Ramos (cell line): Measurements from ENCODE around the gene RECK.
"Not testable (repeated sequence)": the region's sequence is repeated elsewhere in the genome, so short reads cannot be mapped to it uniquely, and the experiment has no call there.

Experiments
- in situ Hi-C: fragments of 300-500 bp; cut with MboI; formaldehyde crosslinking; loops from one replicate; pipeline ENCODE4 v1.14.3; 2022; ENCODE audit warnings: low sequenced_read_pairs; ENCODE audit not compliant: unreplicated experiment

Gene RECK

DNA sequence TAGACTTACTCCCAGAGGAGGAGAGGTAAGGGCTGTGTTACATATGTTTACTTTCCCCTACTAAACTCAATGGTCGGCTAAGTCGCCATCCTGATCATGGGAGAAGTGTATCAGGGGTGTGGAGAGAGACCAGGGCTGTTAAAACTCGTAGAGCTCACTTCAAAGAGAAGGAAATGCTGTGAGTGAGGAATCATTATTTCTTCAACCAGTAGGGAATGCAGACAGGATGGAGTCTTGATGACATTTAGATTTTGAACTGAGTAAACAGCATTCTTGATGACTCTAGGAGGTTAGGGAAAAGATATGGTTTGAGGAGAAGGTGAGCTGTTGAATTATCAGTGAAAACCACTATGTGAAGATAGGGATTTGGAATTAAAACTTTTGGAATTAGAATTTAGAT is 17.3 kb downstream of the RECK start:
- in situ Hi-C loops: no loop called here

DNA sequence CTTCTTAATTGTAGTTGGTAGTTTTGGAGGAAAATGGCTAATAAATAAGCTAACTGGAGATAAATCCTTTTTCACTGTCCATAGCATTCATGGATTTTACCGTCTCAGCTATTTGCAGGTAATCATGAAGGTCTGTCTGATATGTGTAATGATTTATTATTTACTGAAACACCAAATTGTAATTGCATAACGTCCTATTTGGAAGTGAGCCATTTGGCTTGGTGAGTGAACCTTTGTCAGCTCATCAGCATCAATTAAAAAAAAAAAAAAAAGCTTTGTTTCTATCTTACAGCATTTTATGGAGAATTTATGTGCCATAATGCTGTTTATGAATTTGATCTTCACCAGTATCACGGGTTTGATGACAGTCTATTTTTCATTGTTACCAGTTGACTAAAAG is 20.2 kb downstream of the RECK start:
- in situ Hi-C loops: no loop called here

DNA sequence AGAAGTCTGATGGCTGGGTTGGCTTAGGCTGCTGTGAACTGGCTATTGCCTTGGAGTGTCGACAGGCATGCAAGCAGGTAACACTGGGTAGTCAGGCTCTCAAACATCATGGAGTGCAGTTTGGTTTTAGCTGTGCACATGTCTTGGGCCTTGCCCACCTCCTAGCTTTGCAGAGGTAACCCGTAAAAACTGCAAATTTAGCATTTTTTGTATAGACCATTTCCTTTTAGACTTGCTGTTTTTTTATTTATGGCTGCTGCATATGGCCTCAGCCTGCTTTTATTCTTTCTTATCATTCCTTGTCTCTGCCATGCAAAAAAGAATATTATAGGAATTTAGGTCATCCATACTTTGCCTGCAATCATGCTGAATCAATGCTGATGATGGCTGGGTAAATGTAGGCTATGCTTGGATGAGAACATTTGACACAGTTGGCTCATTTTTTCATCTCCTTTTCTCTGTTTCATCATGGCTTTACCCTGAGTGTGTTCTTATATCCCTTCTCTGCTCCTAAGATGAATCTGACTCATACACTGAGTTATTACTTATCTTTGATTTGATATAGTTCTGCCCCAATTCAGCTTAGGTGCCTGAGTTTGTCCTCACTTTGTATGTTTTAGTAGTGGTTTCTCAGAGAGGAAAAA is 27.2 kb downstream of the RECK start:
- in situ Hi-C loops: no loop called here

DNA sequence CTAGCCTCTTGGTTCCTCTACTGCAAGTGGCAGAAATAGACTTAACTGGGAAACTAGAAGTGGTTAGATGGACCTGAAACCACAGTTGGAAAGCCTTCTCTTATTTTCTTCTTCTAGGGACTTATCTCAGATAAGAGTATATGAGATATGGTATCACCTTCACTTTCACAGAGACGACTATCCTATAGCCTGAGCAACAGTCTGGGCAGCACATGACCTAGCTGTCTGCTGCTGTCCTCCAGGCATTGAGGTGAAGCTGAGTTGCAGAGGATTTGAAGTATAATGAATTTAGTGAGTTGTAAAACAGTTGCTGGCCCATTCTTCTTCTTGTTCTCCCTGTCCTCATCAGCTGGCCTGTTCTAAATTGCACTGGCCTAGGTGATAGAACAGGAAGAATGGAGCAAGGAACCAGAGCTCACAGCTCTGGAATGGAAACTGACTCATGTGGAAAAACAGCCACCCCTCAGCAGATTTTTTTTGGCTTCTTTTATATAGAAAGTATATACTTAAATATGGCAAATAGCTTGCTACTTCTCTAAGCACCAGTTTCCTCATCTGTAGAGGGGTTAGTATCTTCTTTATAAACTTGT is 27.8 kb downstream of the RECK start:
- in situ Hi-C loops: no loop called here

DNA sequence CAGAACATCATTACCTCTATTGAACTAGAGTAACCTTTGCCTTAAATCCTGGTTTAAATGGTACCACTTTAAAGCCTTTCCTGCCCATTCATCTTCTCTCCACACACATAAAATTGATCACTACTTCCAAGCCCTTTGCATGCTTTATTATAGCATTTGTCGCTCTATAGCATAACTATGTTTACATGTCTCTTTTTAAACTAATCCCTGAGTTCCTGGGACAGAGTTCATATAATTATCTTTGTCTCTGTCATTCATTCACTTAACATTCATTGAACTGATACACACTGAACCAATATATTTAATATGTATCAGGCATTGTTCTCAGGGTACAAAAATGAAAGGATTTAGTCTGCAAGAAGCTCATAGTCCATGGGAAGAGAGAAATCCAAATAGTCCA is 37.3 kb downstream of the RECK start:
- in situ Hi-C loops: no loop called here

DNA sequence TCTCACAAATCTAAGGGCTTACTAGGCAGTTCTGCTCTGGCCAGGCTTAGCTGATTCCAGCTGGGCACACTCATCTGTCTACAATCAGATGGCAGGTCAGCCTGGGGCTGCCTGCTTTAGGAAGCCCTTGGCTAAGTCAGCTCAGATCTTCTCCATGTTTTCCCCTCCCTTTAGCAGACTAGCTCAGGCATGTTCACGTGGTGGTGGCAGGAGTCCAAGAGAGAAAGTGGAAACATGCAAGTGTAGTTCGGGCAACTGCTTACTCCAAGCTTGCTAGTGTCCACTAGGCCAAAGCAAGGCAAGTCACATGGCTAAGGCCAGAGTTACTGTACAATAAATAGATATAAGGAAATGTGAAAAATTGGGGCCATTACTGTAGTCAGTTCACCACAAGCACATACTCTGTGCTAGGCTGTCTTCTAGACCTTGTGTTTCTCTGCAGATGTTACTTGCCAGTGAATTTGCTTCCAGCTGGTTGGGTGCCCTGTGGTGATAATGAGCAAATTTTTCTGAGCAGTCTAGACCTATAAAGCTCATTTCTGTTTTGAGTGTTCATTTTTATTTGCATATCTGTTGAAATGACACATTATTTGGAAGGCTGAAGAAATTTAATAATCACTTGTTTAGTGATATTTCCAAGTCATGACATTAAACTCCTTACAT is 38.3 kb downstream of the RECK start:
- in situ Hi-C loops: no loop called here

DNA sequence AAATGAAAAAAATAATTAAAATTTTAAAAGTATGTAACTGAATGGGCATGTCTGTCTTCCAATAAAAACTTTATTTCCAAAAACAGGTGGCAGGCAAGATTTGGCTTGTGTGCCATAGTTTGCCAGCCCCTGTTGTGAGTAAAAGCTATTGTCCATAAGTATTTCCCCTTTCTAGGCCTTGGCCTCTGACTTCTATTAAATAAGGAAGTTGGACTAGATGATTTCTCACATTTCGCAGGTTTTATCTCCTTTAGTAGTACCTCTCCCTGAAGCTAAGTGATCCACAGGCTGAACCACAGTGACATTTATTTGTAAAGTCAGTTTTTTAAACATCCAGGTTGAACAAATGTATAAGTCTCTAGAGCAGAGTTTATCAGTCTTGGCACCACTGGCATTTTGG is 41.3 kb downstream of the RECK start:
- in situ Hi-C loops: no loop called here

DNA sequence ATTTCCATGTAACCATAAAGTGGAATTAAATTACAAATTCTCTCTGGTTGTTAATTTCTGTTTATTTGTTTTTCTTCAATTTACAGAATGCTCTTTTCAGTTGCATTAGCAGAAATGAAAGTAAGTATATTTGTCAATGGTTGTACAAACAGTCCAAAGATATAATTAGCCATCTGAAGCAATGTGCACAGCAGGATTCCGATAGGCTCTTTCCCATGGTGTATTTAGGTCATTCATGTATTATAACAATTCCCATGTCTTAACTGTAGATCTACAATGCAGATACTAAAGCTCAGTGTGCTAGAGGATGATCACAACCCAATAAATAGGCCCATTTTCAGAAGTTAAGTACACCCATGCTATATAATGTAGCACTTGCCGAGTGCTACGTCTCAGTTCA is 43.8 kb downstream of the RECK start:
- in situ Hi-C loops: no loop called here

DNA sequence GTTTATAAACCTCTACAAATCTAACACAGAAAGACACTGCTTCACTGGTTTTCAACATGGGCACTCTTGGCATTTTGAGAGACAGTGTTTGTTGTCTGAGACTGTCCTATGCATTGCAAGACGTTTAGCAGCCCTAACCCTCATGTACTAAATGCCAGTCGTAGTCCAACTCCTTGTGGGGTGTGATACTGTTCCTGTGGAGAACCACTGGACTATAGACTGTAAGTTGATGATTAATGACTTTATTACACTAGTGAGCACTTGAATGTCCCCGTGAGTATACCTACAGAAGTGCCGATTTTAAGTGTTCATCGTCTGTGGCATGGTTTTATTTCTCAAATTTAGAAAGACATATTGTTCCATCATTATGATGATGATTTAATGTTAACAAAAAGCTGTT is 46.2 kb downstream of the RECK start:
- in situ Hi-C loops: no loop called here

DNA sequence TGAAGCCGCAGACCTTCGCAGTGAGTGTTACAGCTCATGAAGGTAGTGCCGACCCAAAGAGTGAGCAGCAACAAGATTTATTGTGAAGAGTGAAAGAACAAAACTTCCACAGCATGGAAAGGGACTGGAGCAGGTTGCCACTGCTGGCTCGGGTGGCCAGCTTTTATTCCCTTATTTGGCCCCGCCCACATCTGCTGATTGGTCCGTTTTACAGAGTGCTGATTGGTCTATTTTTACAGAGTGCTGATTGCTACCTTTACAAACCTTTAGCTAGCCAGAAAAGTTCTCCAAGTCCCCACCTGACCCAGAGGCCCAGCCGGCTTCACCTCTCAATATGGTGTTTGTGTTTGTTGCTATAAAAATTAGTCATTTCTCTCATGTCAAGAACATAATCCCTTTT is 49.7 kb downstream of the RECK start:
- in situ Hi-C loops: no loop called here

DNA sequence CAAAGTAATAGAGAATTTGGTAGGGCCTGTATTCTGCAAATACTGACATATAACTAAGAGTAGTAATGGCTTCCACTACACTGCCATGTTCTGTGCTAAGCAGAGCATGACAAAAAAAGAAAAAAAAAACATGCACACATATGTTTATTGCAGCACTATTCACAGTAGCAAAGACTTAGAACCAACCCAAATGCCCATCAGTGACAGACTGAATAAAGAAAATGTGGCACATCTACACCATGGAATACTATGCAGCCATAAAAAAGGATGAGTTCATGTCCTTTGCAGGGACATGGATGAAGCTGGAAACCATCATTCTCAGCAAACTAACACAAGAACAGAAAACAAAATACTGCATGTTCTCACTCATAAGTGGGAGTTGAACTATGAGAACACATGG is 50.3 kb downstream of the RECK start:
- in situ Hi-C loops: not testable (repeated sequence)

DNA sequence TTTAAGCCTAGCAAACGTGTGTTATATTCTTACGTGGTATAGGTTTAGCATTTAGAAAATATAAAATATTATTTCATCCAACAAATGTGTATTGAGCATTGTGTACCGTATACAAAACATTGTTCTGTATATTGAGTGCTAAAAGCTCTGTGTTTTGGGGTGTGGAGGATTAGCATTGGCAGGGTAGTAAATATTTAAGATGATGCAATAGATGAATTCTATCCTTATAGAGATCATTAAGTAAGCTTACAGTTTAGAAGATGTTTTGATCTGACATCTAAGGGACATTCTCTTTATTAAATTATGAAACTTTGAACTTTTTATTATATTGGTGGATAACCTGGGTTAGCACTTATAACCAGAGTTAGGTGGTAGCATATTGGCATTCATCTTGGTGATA is 51.3 kb downstream of the RECK start:
- in situ Hi-C loops: no loop called here

DNA sequence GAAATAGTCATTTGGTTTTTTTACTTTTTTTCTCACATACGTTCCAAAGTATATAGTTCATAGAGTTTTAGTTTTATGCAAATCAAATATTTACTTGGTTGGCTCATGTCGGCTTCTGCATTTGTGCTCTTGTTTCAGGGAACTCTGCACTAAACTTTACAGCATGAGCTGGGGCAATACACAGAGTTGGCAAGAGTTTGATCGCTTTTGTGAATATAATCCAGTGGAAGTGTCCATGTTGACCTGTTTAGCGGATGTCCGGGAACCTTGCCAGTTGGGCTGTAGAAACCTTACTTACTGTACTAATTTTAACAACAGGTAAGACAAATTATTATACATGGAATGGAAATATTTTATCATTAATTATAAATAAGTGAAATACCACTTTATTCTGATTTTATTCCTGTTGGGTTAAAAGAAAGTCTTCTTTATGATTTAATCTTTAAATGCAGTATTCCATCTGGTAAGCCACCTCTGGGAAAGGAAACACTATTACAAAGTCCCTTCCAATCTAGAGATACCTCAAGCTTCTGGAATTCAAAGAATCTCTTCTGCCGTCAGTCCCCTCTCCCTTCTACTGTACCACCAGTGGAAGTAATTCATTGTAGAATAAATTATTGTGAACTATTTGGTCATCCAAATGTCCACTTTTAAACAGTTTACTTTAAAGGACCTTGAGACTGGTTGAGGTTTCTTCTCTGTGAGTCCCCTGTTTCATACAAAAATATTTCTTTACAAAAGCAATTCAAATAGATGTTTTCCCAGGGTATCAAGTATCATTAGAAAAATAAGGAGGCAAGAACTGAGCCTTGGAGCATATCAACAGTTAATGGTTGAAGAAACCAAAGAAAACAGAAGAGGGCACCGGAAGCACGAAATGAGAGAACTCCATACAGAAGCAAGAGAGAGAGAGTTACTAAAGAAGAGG is 54.6 kb downstream of the RECK start:
- in situ Hi-C loops: no loop called here

DNA sequence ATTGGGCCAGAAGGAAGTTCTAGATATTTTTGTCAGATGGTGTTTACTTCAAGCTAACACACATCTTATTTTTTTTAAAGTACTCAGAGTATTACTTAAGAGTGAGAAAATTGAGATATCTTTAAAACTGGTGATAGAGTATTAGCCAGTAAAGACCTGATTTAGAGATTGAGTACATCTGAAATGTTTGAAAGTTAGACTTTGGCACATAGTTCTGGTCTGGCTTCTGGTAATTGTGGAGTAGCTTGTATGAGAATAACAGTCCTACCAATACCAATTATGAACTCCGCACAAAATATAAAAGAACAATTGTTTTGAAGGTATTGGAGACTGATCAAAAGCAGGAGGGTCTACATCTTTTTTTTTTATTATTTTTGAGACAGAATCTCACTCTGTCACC is 55.3 kb downstream of the RECK start:
- in situ Hi-C loops: no loop called here

DNA sequence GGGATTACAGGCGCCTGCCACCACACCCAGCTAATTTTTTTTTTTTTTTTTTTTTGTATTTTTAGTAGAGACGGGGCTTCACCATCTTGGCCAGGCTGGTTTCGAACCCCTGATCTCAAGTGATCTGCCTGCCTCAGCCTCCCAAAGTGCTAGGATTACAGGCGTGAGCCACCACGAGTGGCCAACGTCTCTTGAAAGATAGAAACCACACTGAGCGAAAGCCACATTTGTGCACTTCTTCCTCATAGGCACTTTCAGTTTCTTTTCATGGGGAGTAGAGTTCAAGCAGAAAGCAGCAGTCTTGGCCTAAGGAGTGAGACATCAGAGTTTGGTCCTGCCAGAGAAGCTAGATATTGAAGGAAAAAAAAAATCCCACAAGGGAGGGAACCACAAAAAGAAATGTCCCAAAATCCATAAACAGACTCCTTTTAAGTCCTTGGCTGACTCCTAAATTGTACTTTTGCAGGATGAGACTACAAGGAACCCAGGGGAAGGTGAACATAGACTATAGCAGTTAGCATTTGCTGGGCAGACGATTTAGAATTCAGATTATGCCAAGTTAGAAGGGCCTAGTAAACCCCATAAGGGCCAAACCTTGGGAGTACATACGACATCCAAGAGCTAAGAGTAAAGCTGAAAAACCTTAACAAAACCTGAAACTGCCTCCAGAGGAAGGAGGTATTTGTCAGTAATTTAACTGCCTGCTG is 55.9 kb downstream of the RECK start:
- in situ Hi-C loops: no loop called here

DNA sequence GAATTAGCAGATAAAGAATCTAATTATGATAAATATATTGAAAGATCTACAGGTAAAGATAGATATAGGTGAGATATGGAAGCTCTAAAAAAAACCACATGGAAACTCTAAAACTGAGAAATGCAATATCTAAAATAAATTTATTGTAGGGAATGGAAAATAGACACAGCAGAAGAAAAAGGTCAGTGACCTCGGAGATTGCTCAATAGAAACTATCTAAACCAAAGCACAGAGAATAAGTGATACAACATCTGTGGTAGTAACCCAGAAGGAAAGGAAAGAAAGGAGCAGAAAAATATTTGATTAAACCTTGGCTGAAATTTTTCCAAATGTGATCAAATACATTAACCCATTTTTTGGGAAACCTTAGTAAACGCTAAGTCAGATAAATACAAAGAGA is 56.7 kb downstream of the RECK start:
- in situ Hi-C loops: no loop called here

DNA sequence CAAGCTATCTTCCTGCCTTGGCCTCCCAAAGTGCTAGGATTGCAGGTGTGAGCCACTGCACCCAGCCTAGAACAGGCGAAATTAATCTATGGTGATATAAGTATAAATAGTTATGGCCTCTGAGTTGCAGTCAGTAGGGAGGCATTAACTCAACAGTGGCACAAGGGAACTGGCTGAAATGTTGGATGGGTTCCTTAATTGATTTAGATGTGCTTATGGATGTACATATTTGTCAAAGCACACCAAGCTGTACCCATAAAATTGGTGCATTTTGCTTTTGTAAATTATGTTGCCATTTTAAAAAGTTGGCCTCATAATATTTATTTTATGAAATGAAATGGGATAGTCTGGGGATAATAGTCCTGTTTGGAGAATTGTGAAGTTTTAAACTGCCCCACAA is 63.0 kb downstream of the RECK start:
- in situ Hi-C loops: no loop called here

DNA sequence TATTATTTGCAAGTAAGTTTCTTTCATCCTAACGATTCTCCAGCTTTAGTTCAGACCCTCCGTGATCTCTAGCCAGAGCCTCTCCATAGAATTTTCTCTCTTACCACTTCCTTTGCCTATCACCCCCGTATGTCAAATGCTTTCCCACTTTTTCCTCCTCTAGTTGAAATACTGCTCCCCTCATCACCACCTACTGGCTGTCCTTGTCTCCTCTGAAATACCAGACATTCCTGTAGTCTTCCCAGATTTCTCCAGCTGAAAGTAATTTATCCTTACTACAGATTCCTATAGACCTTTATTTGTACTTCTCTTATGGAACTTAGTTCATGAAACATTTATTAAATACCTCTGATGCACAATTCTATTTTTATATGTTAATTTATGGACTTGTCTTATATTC is 63.8 kb downstream of the RECK start:
- in situ Hi-C loops: no loop called here

DNA sequence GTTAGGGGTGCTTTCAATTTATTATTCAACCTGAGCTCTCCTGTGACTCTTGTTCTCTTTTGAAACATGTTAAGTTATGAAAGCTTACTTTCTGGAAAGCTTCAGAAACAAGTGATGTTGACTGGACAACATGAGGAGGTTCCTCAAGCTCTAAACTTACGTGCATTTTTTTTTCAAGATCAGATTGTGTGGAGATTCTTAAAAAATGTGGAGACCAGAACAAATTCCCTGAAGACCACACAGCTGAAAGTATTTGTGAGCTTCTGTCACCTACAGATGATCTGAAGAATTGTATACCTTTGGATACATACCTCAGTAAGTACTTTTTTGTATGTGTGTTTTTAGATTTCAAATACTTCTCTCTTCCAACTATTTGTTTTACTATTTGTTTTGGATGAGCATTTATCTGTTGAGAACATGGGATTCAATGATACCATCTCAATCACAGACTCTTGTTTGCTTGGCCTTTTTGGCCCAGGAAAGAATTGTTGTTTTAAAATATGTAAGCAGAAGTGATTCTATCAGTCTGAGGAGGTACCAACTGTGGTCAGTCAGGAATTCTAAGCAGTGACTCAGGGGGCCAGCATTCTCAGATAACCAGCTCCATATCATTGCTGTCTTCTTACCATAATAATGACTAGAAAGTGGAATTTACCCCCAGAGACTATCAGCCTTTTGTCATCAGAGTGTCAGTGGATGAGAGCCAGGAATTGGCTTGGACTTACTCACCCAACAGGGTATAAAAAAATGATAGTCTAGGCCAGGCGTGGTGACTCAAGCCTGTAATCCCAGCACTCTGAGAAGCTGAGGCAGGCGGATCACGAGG is 65.4 kb downstream of the RECK start:
- in situ Hi-C loops: no loop called here
